ENCODE results near the gene AMIGO3.
"Not testable (repeated sequence)": the region's sequence is repeated elsewhere in the genome, so short reads cannot be mapped to it uniquely, and the experiment has no call there.

AMIGO3 gene

GRCh38 chr3:49689046-49689907 is 30.2 kb downstream of the AMIGO3 start, which contains the start of the genes MST1 and RNF123:
Gene MST1, minus strand, starts transcription at chr3:49689474. Its CDS starts 783 bp downstream, at chr3:49688691.
Gene RNF123, plus strand, starts transcription at chr3:49689557. Its CDS starts 1,609 bp downstream, at chr3:49691166.
- in situ Hi-C loops (cut with MboI; ENCODE audit: low pct_unique_long_range_greater_than_20kb, low sequenced_read_pairs, unreplicated experiment): no loop called here
- TF ChIP-seq, protein P1, sequence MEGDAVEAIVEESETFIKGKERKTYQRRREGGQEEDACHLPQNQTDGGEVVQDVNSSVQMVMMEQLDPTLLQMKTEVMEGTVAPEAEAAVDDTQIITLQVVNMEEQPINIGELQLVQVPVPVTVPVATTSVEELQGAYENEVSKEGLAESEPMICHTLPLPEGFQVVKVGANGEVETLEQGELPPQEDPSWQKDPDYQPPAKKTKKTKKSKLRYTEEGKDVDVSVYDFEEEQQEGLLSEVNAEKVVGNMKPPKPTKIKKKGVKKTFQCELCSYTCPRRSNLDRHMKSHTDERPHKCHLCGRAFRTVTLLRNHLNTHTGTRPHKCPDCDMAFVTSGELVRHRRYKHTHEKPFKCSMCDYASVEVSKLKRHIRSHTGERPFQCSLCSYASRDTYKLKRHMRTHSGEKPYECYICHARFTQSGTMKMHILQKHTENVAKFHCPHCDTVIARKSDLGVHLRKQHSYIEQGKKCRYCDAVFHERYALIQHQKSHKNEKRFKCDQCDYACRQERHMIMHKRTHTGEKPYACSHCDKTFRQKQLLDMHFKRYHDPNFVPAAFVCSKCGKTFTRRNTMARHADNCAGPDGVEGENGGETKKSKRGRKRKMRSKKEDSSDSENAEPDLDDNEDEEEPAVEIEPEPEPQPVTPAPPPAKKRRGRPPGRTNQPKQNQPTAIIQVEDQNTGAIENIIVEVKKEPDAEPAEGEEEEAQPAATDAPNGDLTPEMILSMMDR (IDR thresholded peaks at IDR 0.05; ENCODE audit: extremely low read depth, insufficient read depth, missing control alignments): peak; percentile 33
- peak; percentile 93 for DNase-seq (ENCODE audit: low spot score)

- DNase-seq (ENCODE audit: low spot score); in situ Hi-C loops (cut with MboI; ENCODE audit: low pct_unique_long_range_greater_than_20kb, low sequenced_read_pairs, unreplicated experiment): not testable (repeated sequence)
Observed at GRCh38 chr3:49688338-49689045, 31.0 kb downstream of the AMIGO3 start.

GRCh38 chr3:49687424-49687795 is 32.1 kb downstream of the AMIGO3 start:
- DNase-seq (ENCODE audit: low spot score); in situ Hi-C loops (cut with MboI; ENCODE audit: low pct_unique_long_range_greater_than_20kb, low sequenced_read_pairs, unreplicated experiment): not testable (repeated sequence)

DNA sequence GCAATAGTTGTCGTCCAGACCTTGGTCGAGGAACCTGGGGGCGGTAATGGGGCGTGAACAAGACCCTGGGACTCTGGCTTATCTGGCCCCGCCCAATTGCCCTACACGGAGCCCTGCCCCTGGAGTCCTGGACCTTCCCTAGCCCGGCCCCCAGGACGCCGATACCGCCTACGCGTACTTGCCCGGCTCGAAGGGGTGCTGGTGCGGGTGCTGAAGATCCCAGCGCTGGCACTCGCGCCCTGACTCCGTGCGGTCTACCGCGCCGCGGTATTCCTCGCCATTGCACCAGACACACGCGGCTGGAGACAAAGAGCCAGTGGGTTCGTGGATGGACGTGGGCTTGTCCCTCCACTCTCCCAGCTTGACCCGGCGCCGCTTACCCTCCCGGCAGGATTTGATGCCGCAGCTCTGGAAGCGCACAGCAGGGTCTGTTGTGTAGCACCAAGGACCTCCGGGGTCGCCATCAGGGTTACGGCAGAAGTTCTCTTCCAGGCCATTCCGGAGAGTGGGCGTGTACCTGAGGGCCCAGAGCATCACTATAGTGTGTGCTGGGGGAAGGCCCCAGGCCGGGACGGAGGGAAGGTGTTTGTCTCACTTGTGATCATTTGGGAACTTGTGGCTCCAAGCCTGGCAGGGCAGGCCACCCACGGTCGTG is 32.6 kb downstream of the AMIGO3 start:
- DNase-seq (ENCODE audit: low spot score); in situ Hi-C loops (cut with MboI; ENCODE audit: low pct_unique_long_range_greater_than_20kb, low sequenced_read_pairs, unreplicated experiment): not testable (repeated sequence)

DNA sequence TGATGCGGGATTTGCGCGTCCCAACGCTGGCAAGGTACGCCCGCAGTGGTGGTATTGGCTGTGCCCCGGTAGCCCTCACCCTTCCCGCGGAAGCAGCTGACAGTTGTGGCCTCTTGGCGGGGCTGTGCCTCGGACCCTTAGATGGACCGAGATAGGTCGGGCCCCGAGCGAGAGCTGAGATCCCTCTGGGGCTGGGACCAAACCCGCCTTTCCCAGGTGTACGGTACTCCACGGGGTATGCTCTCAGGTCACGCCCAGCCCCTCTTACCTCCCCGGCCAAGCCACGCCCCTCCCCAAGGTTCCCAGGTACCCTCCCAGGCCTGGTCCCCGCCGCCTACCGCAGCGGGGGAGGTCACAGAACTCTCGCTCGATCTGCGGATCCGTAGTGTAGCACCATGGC is 33.1 kb downstream of the AMIGO3 start:
- DNase-seq (ENCODE audit: low spot score); in situ Hi-C loops (cut with MboI; ENCODE audit: low pct_unique_long_range_greater_than_20kb, low sequenced_read_pairs, unreplicated experiment): not testable (repeated sequence)

- in situ Hi-C loops (cut with MboI; ENCODE audit: low pct_unique_long_range_greater_than_20kb, low sequenced_read_pairs, unreplicated experiment); DNase-seq (ENCODE audit: low spot score): not testable (repeated sequence)
Observed at GRCh38 chr3:49685846-49686245, 33.6 kb downstream of the AMIGO3 start.

DNA sequence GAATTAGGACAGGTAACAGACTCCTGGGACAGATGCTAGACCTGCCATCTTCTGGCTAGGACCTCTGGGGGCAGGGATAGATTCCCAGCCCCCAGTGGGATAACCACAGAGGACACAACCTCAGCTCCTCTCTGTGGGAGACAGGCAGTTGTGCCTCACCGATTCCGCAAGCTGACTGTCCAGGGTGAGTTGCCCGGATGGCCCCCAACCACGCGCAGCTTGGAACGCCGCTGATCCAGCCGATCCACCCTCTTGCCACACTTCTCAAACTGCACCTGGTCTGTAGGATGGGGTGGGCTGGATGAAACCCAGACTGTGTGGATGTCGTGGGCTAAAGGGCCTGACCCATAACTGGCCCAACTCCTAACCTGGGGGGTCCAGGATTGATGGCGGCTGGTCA is 34.4 kb downstream of the AMIGO3 start:
- in situ Hi-C loops (cut with MboI; ENCODE audit: low pct_unique_long_range_greater_than_20kb, low sequenced_read_pairs, unreplicated experiment); DNase-seq (ENCODE audit: low spot score): not testable (repeated sequence)

DNA sequence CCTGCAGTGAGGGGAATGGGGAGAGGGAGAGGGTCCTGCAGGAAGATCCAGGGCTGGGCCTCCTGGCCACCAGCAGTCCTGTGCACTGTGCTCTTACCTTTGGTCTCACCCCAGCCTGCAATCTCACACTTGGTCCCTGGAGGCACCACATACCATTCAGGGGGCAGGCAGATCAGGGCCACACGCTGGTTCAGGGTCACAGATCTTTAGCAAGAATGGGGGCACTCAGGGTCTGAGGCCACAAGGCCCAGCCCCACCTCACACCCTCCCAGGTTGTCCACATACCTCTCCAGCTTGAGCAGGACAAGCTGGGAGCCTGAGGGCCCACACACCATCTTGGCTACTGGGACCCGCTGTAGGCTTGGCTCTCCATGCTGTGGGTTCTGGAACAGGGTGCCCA is 35.0 kb downstream of the AMIGO3 start:
- in situ Hi-C loops (cut with MboI; ENCODE audit: low pct_unique_long_range_greater_than_20kb, low sequenced_read_pairs, unreplicated experiment): not testable (repeated sequence)

DNA sequence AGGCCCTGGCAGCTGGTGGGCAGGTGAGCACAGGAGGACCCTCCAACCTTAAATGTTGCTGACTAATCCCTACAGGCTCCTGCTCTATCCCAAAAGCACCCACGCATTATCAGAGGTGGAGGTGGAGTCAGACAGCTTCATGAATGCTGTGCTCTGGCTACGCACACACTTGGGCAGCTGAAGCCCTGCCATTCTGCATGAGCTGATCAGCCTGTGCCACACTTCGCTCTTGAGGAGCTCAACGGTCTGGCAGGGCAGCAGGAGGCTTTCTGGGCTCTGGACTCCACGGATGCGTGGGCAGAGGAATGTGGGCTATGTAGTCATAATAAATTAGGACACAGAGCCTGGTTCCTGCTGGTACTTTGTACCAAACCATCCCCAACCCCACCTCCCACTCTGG is 36.3 kb downstream of the AMIGO3 start:
- DNase-seq (ENCODE audit: low spot score): no peak

More for the DNA sequence above, 35.0 kb downstream of the AMIGO3 start:
- DNase-seq (ENCODE audit: low spot score): not testable (repeated sequence)

GRCh38 chr3:49681543-49681942 is 37.9 kb downstream of the AMIGO3 start:
- in situ Hi-C loops (cut with MboI; ENCODE audit: low pct_unique_long_range_greater_than_20kb, low sequenced_read_pairs, unreplicated experiment): no loop called here
- no peak for DNase-seq (ENCODE audit: low spot score)

More for the DNA sequence above, 36.3 kb downstream of the AMIGO3 start:
- TF ChIP-seq, protein P1 (IDR thresholded peaks at IDR 0.05; ENCODE audit: extremely low read depth, insufficient read depth, missing control alignments): no peak
- in situ Hi-C loops (cut with MboI; ENCODE audit: low pct_unique_long_range_greater_than_20kb, low sequenced_read_pairs, unreplicated experiment): no loop called here

More at GRCh38 chr3:49681543-49681942, 37.9 kb downstream of the AMIGO3 start:
- TF ChIP-seq, protein P1 (IDR thresholded peaks at IDR 0.05; ENCODE audit: extremely low read depth, insufficient read depth, missing control alignments): no peak

Data from GM13977 (cell line).